GM21619 (cell line): ENCODE measurements around the gene TMEM238.

Experiments
- ATAC-seq: cut with Tn5 transposase; IDR thresholded peaks from one replicate; pipeline ENCODE4 v1.9.1; 2021; ENCODE audit not compliant: unreplicated experiment

The TMEM238 gene

DNA sequence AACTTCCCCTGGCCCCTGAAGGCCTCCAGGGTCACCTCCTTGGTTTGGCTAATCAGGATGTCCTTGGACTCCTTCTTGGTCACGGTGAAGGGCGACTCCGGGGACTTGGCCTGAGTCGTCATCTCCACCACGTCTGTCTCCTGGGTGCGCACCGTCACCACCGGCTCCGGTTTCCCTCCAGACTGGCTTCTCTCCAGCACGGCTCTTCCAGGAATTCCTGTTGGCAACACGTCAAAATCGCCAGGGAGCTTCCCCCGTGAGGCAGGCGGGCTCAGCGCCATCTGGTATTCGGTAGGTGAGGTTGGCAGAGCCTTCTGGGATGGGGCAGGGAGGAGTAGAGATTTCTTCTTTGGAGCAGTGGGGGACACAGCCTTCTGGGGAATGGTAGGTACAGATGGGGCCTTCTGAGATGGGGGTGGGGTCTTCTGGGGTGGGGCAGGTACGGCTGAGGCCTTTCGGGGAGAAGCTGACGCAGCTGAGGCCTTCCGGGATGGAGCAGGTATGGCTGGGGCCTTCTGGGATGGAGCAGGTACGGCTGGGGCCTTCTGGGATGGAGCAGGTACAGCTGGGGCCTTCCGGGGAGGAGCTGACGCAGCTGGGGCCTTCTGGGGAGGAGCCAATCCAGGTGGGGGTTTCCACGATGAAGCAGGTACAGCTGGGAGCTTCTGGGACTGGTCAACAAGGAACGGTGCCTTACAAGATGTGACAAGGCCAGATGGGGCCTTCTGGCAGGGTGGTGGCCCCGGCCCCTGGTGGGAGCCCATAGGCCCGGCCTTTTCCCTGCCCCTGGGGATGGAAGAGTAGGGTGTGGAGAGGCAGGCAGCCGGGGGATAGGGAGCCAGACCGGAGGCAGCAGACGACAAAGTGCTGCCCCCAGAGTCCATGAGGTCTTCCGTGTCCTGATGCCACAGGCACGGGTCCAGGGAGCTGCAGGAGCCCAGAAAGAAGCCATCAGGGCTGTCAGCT, 24.9 kb downstream of the TMEM238 start:
- ATAC-seq, result no peak

- no peak for ATAC-seq
These were observed 25.6 kb downstream of the TMEM238 start for GRCh38 chr19:55358493-55358892.

- no peak for ATAC-seq
These were observed 28.8 kb downstream of the TMEM238 start for GRCh38 chr19:55355213-55355821.

DNA sequence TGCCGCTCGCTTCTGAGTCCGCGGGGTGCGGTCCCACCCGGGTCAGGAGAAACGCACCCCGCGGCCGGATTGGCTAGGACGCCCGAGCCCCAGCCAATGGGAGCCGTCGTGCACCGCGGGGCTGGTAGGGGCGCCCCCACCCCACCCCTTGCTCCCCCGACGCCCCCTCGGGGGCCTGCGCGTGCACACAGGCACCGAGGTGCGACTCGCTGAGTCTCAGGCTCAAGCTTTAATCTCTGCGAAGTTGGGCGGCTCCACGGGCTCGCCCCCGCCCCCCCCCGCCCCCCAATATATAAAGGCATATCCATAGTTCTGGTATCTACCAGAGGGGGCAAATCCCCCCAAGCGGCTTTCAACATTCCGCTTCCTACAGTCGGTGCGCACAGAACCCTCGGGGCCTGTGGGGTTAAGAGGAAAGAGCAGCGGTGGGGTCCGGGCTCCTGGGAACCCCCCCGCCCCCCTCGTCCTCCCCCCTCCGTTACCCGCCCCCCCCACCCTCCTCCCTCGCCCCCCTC, 29.3 kb downstream of the TMEM238 start, which contains the start of gene COX6B2:
COX6B2 (minus strand) TSS at position 22 of the 515 bp plus-strand sequence. CDS start 198 bp downstream, outside the sequence.
- ATAC-seq, result no peak

DNA sequence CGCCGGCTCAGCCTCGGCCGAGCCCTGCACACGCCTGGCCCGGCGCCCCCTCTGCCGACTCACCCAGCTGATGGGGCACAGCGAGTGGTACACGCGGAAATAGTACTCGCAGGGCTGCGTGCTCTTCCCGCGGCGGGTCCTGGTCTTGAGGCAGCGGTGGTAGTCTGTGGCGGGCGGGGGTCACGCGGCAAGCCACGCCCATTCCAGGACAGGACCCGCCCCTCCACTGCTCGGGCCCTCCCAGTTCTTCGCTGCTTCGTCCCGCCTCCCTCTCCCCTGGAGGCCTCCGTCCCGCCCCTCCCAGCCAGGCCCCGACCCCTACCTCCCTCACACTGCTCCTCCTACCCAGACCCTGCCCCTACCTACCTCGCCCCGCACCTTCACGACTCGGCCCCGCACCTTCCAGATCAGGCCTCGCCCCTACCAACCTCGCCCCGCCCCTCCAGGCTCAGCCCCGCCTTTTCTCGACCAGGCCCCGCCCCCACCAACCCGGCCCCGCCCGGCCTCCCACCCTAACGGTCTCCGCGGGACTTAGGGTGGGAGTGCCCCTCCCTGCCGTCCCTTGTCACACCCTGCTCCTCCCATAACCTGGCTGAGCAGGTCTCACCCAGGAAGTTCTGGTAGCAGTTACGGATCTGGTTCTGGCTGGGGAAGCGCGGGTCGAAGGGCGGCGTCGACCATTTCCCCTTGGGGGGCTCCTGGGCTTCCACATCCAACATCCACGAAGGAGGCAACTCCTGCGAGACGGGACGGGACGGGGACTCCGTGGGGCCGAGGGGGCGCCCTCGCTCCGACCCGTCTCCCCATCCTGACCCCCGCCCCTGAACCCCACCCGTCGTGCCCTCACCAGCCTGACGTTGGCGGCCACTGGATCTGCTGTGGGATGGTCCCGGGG, 30.0 kb downstream of the TMEM238 start:
- no peak for ATAC-seq

DNA sequence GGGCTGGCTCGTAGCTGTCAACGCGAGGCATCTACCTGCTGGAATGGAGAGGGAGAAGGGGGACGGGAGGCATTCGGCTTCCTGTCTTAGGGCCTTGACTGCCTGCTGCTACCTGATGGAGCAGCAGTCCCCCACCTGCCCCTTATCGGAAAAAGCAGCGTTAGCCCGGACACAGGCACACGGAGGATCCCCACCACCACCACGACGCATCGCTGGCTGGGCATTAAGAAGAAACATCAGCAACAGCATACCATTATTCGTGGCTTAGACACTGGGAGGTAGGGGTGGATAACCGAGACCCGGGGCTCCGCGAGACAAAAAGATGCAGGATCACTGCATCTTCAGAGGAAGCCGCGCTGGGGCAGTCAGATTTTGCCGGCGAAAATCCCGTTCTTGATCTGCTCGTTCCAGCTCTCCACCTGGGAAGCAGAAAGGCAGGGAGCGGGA, 30.7 kb downstream of the TMEM238 start:
- ATAC-seq, result no peak

- ATAC-seq, result no peak
These were observed 31.4 kb downstream of the TMEM238 start for GRCh38 chr19:55352549-55353145.

DNA sequence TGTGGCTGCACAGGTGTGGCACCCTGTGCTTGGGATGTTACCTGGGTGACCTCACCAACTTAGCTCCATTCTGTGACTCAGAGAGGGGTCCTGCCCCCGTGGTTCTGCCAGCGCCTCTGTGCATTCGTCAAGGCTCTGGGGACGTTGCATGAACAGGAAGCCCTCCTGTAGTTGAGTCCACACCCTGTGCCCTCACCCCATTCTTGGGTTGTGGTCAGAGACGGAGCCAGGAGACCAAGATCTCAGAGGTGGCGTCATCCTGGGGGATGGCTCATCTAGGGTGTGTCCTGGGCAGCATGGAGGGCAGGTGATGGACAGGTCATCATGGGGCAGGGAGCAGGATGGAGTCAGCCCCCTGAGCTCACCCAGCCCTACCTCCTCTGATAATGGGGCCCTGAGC, 32.1 kb downstream of the TMEM238 start:
- ATAC-seq, result no peak

DNA sequence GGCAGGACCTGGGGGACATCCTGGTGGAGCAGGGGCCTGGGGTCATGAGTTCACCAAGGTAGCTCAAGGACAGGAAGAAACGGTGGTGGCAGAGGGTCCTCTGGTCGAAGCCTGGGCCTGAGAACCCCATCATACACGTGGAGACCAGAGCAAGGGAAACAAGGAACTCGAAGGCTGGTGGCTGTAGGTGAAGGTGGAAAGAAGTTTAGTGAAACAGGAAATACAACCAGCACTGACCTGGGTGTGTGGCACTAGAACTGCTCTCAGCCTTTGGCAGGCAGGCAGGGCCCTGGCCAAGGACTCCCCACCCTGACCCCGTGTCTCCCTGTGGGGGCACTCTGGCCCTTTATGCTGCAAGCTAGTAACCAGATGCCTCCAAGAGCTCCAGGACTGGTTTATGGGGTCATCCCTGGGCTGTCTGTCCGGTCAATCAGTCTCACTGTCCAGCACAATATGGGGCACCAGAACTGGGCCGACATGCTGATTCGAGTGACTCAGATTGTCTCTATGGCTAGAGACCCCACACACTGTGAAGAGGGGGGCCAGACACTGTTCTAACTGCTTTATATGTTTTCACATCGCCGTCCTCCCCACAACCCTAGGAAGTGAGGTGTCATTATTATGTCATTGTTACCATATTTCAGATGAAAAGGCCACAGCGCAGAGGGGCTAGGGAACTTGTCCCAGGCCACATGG, 33.3 kb downstream of the TMEM238 start:
- ATAC-seq, result no peak

- ATAC-seq, result no peak
These were observed 35.6 kb downstream of the TMEM238 start for GRCh38 chr19:55348317-55349034.

- no peak for ATAC-seq
These were observed 36.6 kb downstream of the TMEM238 start for GRCh38 chr19:55347442-55348009.

DNA sequence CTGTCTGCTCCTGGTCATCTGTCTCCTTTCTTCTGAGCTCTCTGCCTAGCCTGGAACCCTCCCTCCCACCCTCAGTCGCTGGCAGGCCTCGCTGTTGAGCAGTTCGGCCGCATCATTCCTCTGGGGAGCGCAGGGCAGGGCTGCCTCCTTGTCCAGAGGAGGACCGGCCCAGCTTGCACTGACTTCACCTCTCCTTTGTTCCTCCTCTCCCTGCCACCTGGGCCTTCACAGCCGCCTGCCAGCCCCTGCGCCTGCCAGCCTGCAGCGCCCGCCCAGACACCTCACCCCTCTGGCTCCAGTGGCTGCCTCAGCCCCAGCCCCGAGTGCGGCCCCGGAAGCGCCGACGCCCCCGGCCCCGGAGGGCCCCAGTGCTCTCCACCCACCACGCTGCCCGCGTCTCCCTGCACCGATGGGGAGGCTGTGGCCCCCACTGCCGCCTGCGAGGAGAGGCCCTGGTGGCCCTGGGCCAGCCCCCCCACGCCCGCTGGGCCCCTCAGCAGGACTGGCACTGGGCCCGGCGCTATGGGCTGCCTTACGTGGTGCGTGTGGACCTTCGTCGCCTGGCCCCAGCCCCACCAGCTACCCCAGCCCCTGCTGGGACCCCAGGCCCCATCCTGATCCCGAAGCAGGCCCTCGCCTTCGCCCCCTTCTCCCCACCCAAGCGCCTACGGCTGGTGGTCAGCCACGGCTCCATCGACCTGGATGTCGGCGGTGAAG, 37.2 kb downstream of the TMEM238 start:
- no peak for ATAC-seq

DNA sequence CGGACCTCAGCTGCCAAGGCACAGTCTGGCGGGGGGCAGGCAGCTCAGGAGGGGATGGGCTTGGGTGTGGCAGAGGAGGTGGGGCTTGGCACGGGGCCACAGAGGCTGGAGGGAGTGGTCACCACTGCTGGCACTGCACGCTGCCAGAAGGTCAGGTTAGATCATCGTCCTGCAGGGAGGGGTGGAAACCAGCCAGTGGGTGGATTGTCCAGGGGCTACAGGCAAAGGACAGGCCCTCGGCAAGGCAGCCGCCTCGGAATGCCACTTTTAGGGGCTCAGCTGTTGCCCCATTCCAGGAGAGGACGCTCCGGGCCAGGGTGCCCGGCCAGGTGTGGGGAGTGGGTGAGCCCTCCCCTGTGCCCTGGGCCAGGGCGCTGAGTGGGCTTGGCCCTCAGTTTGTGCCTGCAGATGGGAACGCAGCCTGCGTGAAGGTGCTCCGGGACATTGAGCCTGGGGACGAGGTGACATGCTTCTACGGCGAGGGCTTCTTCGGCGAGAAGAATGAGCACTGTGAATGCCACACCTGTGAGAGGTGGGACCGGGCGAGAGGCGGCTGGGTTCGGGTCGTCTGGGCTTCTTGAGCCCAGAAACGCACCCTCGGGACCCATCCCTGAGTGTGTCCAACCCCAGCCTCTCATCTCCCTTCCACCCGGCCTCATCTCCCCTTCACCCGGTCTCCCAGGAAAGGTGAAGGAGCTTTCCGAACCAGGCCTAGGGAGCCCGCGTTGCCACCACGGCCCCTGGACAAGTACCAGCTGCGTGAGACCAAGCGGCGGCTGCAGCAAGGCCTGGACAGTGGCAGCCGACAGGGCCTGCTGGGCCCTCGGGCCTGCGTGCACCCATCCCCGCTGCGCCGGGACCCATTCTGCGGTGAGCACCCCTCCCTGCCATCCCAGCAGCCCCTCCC, 38.0 kb downstream of the TMEM238 start:
- ATAC-seq, result no peak

DNA sequence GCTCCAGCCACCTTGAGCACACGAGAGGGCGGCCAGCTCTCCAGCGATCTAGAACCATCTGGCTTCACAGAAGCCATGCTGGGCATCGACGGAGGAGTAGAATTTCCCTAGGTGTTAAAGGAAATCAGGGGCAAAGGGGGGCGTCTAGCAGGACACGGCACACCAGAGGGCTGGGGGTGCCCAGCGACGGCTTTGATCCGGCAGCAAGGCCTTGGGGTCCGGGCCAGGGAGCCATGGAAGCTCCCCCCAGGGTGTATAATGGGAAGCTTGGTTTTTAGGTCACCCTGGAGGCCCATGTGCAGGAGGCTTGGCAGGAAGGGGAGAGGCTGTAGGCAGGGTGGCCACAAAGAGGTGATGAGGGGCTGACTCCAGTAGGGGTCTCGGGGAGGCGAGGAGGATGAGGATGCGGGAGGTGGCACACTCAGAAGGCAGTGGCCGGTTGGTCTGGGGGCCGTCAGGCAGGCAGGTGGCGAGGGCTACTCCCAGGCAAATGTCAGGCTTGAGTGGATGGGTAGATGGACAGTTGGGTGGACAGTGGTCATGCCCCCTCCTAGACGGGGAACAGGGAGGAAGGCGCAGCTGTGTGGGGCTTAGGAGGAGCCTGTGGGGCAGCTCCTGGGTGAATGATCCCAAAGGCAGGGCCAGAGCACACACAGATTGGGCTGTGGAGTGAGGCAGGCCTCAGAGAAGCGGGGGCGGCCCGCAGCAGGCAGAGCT, 38.8 kb downstream of the TMEM238 start:
- no peak for ATAC-seq

DNA sequence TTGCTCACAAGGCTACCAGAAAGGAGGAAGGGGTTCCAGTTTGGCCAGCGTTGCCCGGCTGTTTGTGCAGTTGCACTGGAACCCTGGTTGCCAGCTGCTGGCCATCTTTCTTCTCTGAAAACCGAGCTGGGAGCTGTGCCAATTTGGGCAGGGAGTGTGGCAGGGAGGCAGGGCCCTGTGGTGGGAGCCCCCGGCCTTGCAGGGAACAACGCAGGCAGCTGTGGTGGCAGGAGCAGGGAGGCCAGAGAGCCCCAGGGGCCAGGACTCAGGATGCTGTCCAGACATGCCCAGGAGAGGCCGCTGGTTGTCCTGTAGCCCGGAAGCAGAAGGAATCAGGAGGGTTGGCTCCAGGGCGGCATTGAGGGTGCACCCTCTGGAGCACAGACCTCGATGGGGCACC, 39.6 kb downstream of the TMEM238 start:
- no peak for ATAC-seq
